Activated naive CD4-positive, alpha-beta T cell treated with anti-CD3 and anti-CD28 coated beads, Interleukin-2, amount 10 ng/mL, durations not matched to agents 7 days and 5 days (primary cell): Measurements from ENCODE around the gene EVX2.

ENCODE experiments used
- CTCF ChIA-PET: fragments of 350-600 bp; sonication (Branson Sonifier 250); formaldehyde crosslinking; loops from one replicate; lab custom pipeline; 2021; ENCODE audit warnings: antibody characterized with exemption; lab: Charles Lee
- DNase-seq: peaks from one replicate; pipeline ENCODE4 v3.0.0-alpha.2; 2020
- H3K27ac Mint-ChIP-seq: one replicate; pipeline ENCODE4 v1.8.0; 2021; ENCODE audit warnings: mild to moderate bottlenecking, moderate library complexity, mixed read lengths
- H3K27me3 Mint-ChIP-seq: one replicate; pipeline ENCODE4 v1.8.0; 2021; ENCODE audit warnings: mild to moderate bottlenecking, mixed read lengths
- H3K36me3 Mint-ChIP-seq: one replicate; pipeline ENCODE4 v1.8.0; 2021; ENCODE audit warnings: mixed read lengths
- H3K4me1 Mint-ChIP-seq: one replicate; pipeline ENCODE4 v1.8.0; 2021; ENCODE audit warnings: mixed read lengths
- H3K4me3 Mint-ChIP-seq: one replicate; pipeline ENCODE4 v1.8.0; 2021; ENCODE audit warnings: mild to moderate bottlenecking, moderate library complexity, mixed read lengths
- H3K9me3 Mint-ChIP-seq: one replicate; pipeline ENCODE4 v1.8.0; 2021; ENCODE audit warnings: mixed read lengths

EVX2 gene

GRCh38 chr2:176083796-176084261 is at the start of gene EVX2:
Gene EVX2, minus strand, starts transcription at chr2:176083962. Its CDS starts 186 bp downstream, at chr2:176083776.
- Mint-ChIP-seq H3K9me3 (peaks cover 13% of the 10 kb centered on the region), H3K27me3 (peaks cover 97% of the 10 kb centered on the region), H3K4me3 (peak within 1 kb of the TSS; percentile 16), H3K27ac (peak within 1 kb of the TSS; percentile 84), H3K36me3 (peaks cover 21% of the 10 kb centered on the region), H3K4me1 (peaks cover 14% of the 10 kb centered on the region)
- no peak for DNase-seq
- CTCF ChIA-PET, result interaction anchor here (0.6 kb wide), 1 partner anchor 14 kb away, joined by 3 read pairs; no protein-coding TSS in a partner anchor

- H3K27ac Mint-ChIP-seq, result no peak overlapping the region
- no peak overlapping the region for H3K4me3 Mint-ChIP-seq
- H3K4me1 Mint-ChIP-seq, result peaks cover 30% of the 10 kb centered on the region
- H3K9me3 Mint-ChIP-seq, result no peaks in the 10 kb centered on the region
- DNase-seq, result no peak
- CTCF ChIA-PET, result interaction anchor here (0.6 kb wide), 1 partner anchor 13 kb away, joined by 3 read pairs; no protein-coding TSS in a partner anchor
- peaks cover 3% of the 10 kb centered on the region for H3K36me3 Mint-ChIP-seq
- H3K27me3 Mint-ChIP-seq, result peaks cover 99% of the 10 kb centered on the region
These were observed 49.6 kb upstream of the EVX2 start for GRCh38 chr2:176133389-176133788.

- Mint-ChIP-seq H3K4me1 (peaks cover 34% of the 10 kb centered on the region), H3K9me3 (no peaks in the 10 kb centered on the region), H3K27ac (peak overlapping the region; percentile 71), H3K27me3 (peaks cover 99% of the 10 kb centered on the region), H3K36me3 (peaks cover 3% of the 10 kb centered on the region), H3K4me3 (peak overlapping the region; percentile 72)
- DNase-seq, result no peak
- CTCF ChIA-PET, result interaction anchor here (0.8 to 2.0 kb wide), 6 partner anchors 8 to 422 kb away, joined by 3 to 9 read pairs (median 5); partner anchors contain the start of gene HOXD9
These were observed 48.7 kb upstream of the EVX2 start for GRCh38 chr2:176132205-176133171.

GRCh38 chr2:176131848-176132158 is 48.0 kb upstream of the EVX2 start:
- H3K36me3 Mint-ChIP-seq, result peaks cover 3% of the 10 kb centered on the region
- CTCF ChIA-PET, result interaction anchor here (1.0 to 2.0 kb wide), 6 partner anchors 9 to 323 kb away, joined by 4 to 9 read pairs (median 5); partner anchors contain the start of gene HOXD9

GRCh38 chr2:176130957-176131847 is 47.4 kb upstream of the EVX2 start:
- peaks cover 34% of the 10 kb centered on the region for H3K4me1 Mint-ChIP-seq

More at GRCh38 chr2:176131848-176132158, 48.0 kb upstream of the EVX2 start:
- no peak for DNase-seq
- Mint-ChIP-seq H3K9me3 (no peaks in the 10 kb centered on the region), H3K4me3 (no peak overlapping the region), H3K4me1 (peaks cover 34% of the 10 kb centered on the region), H3K27ac (peak overlapping the region; percentile 65), H3K27me3 (peaks cover 96% of the 10 kb centered on the region)

GRCh38 chr2:176130147-176130956 is 46.6 kb upstream of the EVX2 start:
- CTCF ChIA-PET, result interaction anchor here (1.0 to 2.0 kb wide), 5 partner anchors 9 to 1018 kb away, joined by 4 to 9 read pairs (median 5); partner anchors contain the start of gene HOXD9
- DNase-seq, result no peak
- peak overlapping the region; percentile 56 for H3K4me3 Mint-ChIP-seq
- H3K27me3 Mint-ChIP-seq, result peaks cover 95% of the 10 kb centered on the region
- peaks cover 27% of the 10 kb centered on the region for H3K4me1 Mint-ChIP-seq
- no peaks in the 10 kb centered on the region for H3K9me3 Mint-ChIP-seq
- peak overlapping the region; percentile 85 for H3K27ac Mint-ChIP-seq
- H3K36me3 Mint-ChIP-seq, result peaks cover 3% of the 10 kb centered on the region

More at GRCh38 chr2:176130957-176131847, 47.4 kb upstream of the EVX2 start:
- CTCF ChIA-PET, result interaction anchor here (1.0 to 2.0 kb wide), 7 partner anchors 9 to 1017 kb away, joined by 4 to 9 read pairs (median 5); partner anchors contain the start of gene HOXD9
- H3K27ac Mint-ChIP-seq, result peak overlapping the region; percentile 85
- H3K27me3 Mint-ChIP-seq, result peaks cover 95% of the 10 kb centered on the region
- H3K9me3 Mint-ChIP-seq, result no peaks in the 10 kb centered on the region
- peaks cover 3% of the 10 kb centered on the region for H3K36me3 Mint-ChIP-seq
- peak overlapping the region; percentile 56 for H3K4me3 Mint-ChIP-seq
- DNase-seq, result no peak

GRCh38 chr2:176129813-176130146 is 46.0 kb upstream of the EVX2 start:
- H3K36me3 Mint-ChIP-seq, result peaks cover 3% of the 10 kb centered on the region
- peaks cover 95% of the 10 kb centered on the region for H3K27me3 Mint-ChIP-seq
- no peak overlapping the region for H3K4me3 Mint-ChIP-seq
- H3K9me3 Mint-ChIP-seq, result no peaks in the 10 kb centered on the region
- CTCF ChIA-PET, result no interaction called here
- H3K27ac Mint-ChIP-seq, result no peak overlapping the region
- DNase-seq, result no peak
- H3K4me1 Mint-ChIP-seq, result peaks cover 26% of the 10 kb centered on the region

GRCh38 chr2:176128982-176129796 is 45.4 kb upstream of the EVX2 start, which contains the start of gene HOXD8:
Gene HOXD8, plus strand, starts transcription at chr2:176129705. Its CDS starts 662 bp downstream, at chr2:176130367.
- no peaks in the 10 kb centered on the region for H3K9me3 Mint-ChIP-seq
- H3K27me3 Mint-ChIP-seq, result peaks cover 95% of the 10 kb centered on the region
- peaks cover 3% of the 10 kb centered on the region for H3K36me3 Mint-ChIP-seq
- CTCF ChIA-PET, result interaction anchor here (1.0 to 4.2 kb wide), 4 partner anchors 11 to 523 kb away, joined by 3 to 25 read pairs (median 20); no protein-coding TSS in a partner anchor
- peak within 1 kb of the TSS; percentile 82 for H3K27ac Mint-ChIP-seq
- H3K4me3 Mint-ChIP-seq, result peak within 1 kb of the TSS; percentile 56
- peaks cover 26% of the 10 kb centered on the region for H3K4me1 Mint-ChIP-seq
- DNase-seq, result no peak

- Mint-ChIP-seq H3K4me1 (peaks cover 28% of the 10 kb centered on the region), H3K4me3 (peak overlapping the region; percentile 51), H3K27ac (peak overlapping the region; percentile 82), H3K9me3 (no peaks in the 10 kb centered on the region), H3K27me3 (peaks cover 95% of the 10 kb centered on the region), H3K36me3 (peaks cover 6% of the 10 kb centered on the region)
- CTCF ChIA-PET, result interaction anchor here (0.9 to 4.2 kb wide), 11 partner anchors 11 to 523 kb away, joined by 3 to 25 read pairs (median 8); partner anchors contain the start of gene HOXD4
- no peak for DNase-seq
These were observed 44.6 kb upstream of the EVX2 start for GRCh38 chr2:176128172-176128981.

- Mint-ChIP-seq H3K27me3 (peaks cover 95% of the 10 kb centered on the region), H3K4me1 (peaks cover 28% of the 10 kb centered on the region), H3K27ac (peak overlapping the region; percentile 82), H3K4me3 (no peak overlapping the region), H3K9me3 (no peaks in the 10 kb centered on the region), H3K36me3 (peaks cover 6% of the 10 kb centered on the region)
- no peak for DNase-seq
- CTCF ChIA-PET, result interaction anchor here (0.8 to 4.2 kb wide), 19 partner anchors 12 to 524 kb away, joined by 3 to 25 read pairs (median 4); partner anchors contain the start of gene HOXD4
These were observed 44.0 kb upstream of the EVX2 start for GRCh38 chr2:176127774-176128072.

GRCh38 chr2:176126929-176127773 is 43.4 kb upstream of the EVX2 start:
- peaks cover 25% of the 10 kb centered on the region for H3K4me1 Mint-ChIP-seq
- DNase-seq, result peak; percentile 75
- H3K27ac Mint-ChIP-seq, result peak overlapping the region; percentile 82
- no peak overlapping the region for H3K4me3 Mint-ChIP-seq
- H3K27me3 Mint-ChIP-seq, result peaks cover 95% of the 10 kb centered on the region
- peaks cover 5% of the 10 kb centered on the region for H3K36me3 Mint-ChIP-seq
- CTCF ChIA-PET, result interaction anchor here (0.5 to 4.2 kb wide), 32 partner anchors 9 to 1034 kb away, joined by 3 to 25 read pairs (median 4); partner anchors contain the start of gene HOXD4
- no peaks in the 10 kb centered on the region for H3K9me3 Mint-ChIP-seq
